Mesendoderm (in vitro differentiated cells): ENCODE data around the gene SYF2.

Experiments used
- DNase-seq: peaks from one replicate; pipeline ENCODE4 v3.0.0; 2013
- H2AK5ac ChIP-seq: 2 replicates; pipeline ENCODE4 v1.6.1; 2013; ENCODE audit warnings: low read length, inconsistent platforms
- H2BK120ac ChIP-seq: 2 replicates; pipeline ENCODE4 v1.6.1; 2013; ENCODE audit warnings: low read depth, mild to moderate bottlenecking, low read length, moderate library complexity, mixed read lengths
- H2BK15ac ChIP-seq: replicated peaks from 2 replicates; pipeline ENCODE4 v1.6.1; 2013; ENCODE audit warnings: low read depth, mild to moderate bottlenecking, moderate library complexity
- H2BK5ac ChIP-seq: 2 replicates; pipeline ENCODE4 v1.6.1; 2013; ENCODE audit warnings: low read length, inconsistent platforms
- H3K18ac ChIP-seq: 2 replicates; pipeline ENCODE4 v1.6.1; 2013; ENCODE audit warnings: mild to moderate bottlenecking, low read length, mixed read lengths
- H3K23ac ChIP-seq: one replicate; pipeline ENCODE4 v1.6.1; 2013; ENCODE audit warnings: low read length
- H3K27ac ChIP-seq: 2 replicates; pipeline ENCODE4 v1.5.1; 2013; ENCODE audit warnings: low read depth, mild to moderate bottlenecking, inconsistent platforms, low read length, moderate library complexity
- H3K27me3 ChIP-seq: 2 replicates; pipeline ENCODE4 v1.6.1; 2013; ENCODE audit warnings: low read length, control low read depth, mild to moderate bottlenecking, inconsistent platforms; ENCODE audit not compliant: insufficient read depth, poor library complexity
- H3K36me3 ChIP-seq: 2 replicates; pipeline ENCODE4 v1.6.1; 2013; ENCODE audit warnings: low read length, inconsistent platforms; ENCODE audit not compliant: control insufficient read depth, insufficient read depth
- H3K4ac ChIP-seq: one replicate; pipeline ENCODE4 v1.6.1; 2013; ENCODE audit warnings: low read depth, mild to moderate bottlenecking, low read length, moderate library complexity
- H3K4me1 ChIP-seq: 2 replicates; pipeline ENCODE4 v1.6.1; 2013; ENCODE audit warnings: low read depth, low read length, inconsistent platforms; ENCODE audit not compliant: control insufficient read depth
- H3K4me2 ChIP-seq: 2 replicates; pipeline ENCODE4 v1.6.1; 2013; ENCODE audit warnings: low read length
- H3K4me3 ChIP-seq: 2 replicates; pipeline ENCODE4 v1.5.1; 2013; ENCODE audit warnings: mild to moderate bottlenecking, low read length
- H3K56ac ChIP-seq: one replicate; pipeline ENCODE4 v1.6.1; 2013; ENCODE audit warnings: low read length
- H3K79me1 ChIP-seq: 2 replicates; pipeline ENCODE4 v1.6.1; 2013; ENCODE audit warnings: low read length, inconsistent platforms
- H3K79me2 ChIP-seq: 2 replicates; pipeline ENCODE4 v1.6.1; 2013; ENCODE audit warnings: mild to moderate bottlenecking, low read length; ENCODE audit not compliant: control insufficient read depth, insufficient read depth
- H3K9ac ChIP-seq: 2 replicates; pipeline ENCODE4 v1.6.1; 2013; ENCODE audit warnings: low read length, inconsistent platforms
- H4K5ac ChIP-seq: one replicate; pipeline ENCODE4 v1.6.1; 2013; ENCODE audit warnings: low read length
- H4K8ac ChIP-seq: one replicate; pipeline ENCODE4 v1.6.1; 2013; ENCODE audit warnings: low read depth, mild to moderate bottlenecking, control low read depth, low read length, moderate library complexity
- WGBS: extraction: QIAGEN DNeasy Blood & Tissue Kit; methylation state at CpG from one replicate; pipeline ENCODE4 v1.1.7; 2013; ENCODE audit warnings: low lambda C conversion rate, missing lambda C conversion rate; ENCODE audit not compliant: insufficient coverage; ENCODE audit errors: extremely low coverage; 5-methylcytosine and 5-hydroxymethylcytosine counted together

The SYF2 gene

GRCh38 chr1:25174730-25175612 lies 57.3 kb downstream of the SYF2 start:
- WGBS: no CpG with 5 or more reads among the region's 13 CpGs
- Histone ChIP-seq H3K27ac (no peak overlapping the region), H4K8ac (no peak overlapping the region), H3K4ac (no peak overlapping the region), H3K4me1 (no peaks in the 10 kb centered on the region), H2AK5ac (no peak overlapping the region), H3K4me2 (no peak overlapping the region), H3K79me2 (no peaks in the 10 kb centered on the region), H2BK15ac (no peak overlapping the region), H3K79me1 (no peaks in the 10 kb centered on the region), H3K23ac (no peak overlapping the region), H4K5ac (no peak overlapping the region), H3K9ac (no peak overlapping the region), H3K56ac (no peak overlapping the region), H3K36me3 (no peaks in the 10 kb centered on the region), H2BK5ac (no peak overlapping the region), H2BK120ac (no peak overlapping the region), H3K18ac (no peak overlapping the region), H3K4me3 (no peak overlapping the region), H3K27me3 (no peaks in the 10 kb centered on the region)
- no peak for DNase-seq

GRCh38 chr1:25174363-25174729 lies 58.0 kb downstream of the SYF2 start:
- H2BK15ac ChIP-seq: no peak overlapping the region
- H3K27me3 ChIP-seq: no peaks in the 10 kb centered on the region
- H2AK5ac ChIP-seq: no peak overlapping the region
- no peaks in the 10 kb centered on the region for H3K79me2 ChIP-seq
- H2BK5ac ChIP-seq: no peak overlapping the region
- H3K18ac ChIP-seq: no peak overlapping the region
- no peak overlapping the region for H3K4me2 ChIP-seq
- no peak overlapping the region for H3K27ac ChIP-seq
- H3K23ac ChIP-seq: no peak overlapping the region
- no peak overlapping the region for H3K4me3 ChIP-seq
- no peak overlapping the region for H3K4ac ChIP-seq
- no peak overlapping the region for H3K9ac ChIP-seq
- no peak overlapping the region for H4K8ac ChIP-seq
- no peaks in the 10 kb centered on the region for H3K79me1 ChIP-seq
- WGBS: no CpG with 5 or more reads among the region's 6 CpGs
- H2BK120ac ChIP-seq: no peak overlapping the region
- no peak for DNase-seq
- H3K56ac ChIP-seq: no peak overlapping the region
- no peaks in the 10 kb centered on the region for H3K36me3 ChIP-seq
- H3K4me1 ChIP-seq: no peaks in the 10 kb centered on the region
- H4K5ac ChIP-seq: no peak overlapping the region

- Histone ChIP-seq H2BK120ac (no peak overlapping the region), H3K9ac (no peak overlapping the region), H3K56ac (no peak overlapping the region), H3K4me2 (no peak overlapping the region), H3K23ac (no peak overlapping the region), H2BK15ac (no peak overlapping the region), H4K5ac (no peak overlapping the region), H4K8ac (no peak overlapping the region), H3K27ac (no peak overlapping the region), H3K18ac (no peak overlapping the region), H3K79me1 (no peaks in the 10 kb centered on the region), H3K27me3 (no peaks in the 10 kb centered on the region), H3K4ac (no peak overlapping the region), H3K4me1 (no peaks in the 10 kb centered on the region), H3K79me2 (no peaks in the 10 kb centered on the region), H2AK5ac (no peak overlapping the region), H3K4me3 (no peak overlapping the region), H3K36me3 (no peaks in the 10 kb centered on the region), H2BK5ac (no peak overlapping the region)
- no CpG with 5 or more reads among the region's 3 CpGs for WGBS
- no peak for DNase-seq
Measured at GRCh38 chr1:25173809-25174340, 58.4 kb downstream of the SYF2 start.
